GM12872 (cell line): ENCODE data around the gene HHAT.

ENCODE experiments used
- CTCF ChIP-seq: IDR thresholded peaks from 3 replicates; pipeline ENCODE4 v1.5.1; 2011; ENCODE audit warnings: low read depth, mild to moderate bottlenecking, low read length, moderate library complexity; ENCODE audit not compliant: insufficient read depth

Gene HHAT

GRCh38 chr1:210376836-210377372 lies 48.2 kb downstream of the HHAT start:
- TF ChIP-seq CTCF, result no peak

GRCh38 chr1:210377731-210378333 lies 49.1 kb downstream of the HHAT start:
- TF ChIP-seq CTCF, result no peak

GRCh38 chr1:210378736-210379135 lies 50.0 kb downstream of the HHAT start:
- no peak for TF ChIP-seq CTCF

DNA sequence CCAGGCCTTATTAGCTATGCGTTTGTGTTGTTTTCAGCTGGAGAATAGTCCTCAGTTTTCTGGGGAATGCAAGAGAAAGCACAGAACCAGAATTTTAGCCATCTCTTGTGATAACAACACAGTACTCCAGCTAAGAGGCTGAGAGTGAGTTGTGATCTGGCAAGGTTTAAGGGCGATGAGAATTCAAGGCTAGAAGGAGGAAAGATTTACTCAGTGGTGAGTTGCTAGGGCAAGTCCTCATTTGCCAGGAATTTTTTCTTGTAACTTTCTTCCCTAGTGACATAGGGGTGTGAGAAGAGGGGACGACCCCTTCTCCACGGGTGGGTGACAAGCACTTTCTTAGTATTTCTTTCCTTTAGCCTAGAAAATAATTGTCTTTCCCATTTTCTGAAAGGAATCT lies 53.2 kb downstream of the HHAT start:
- TF ChIP-seq CTCF, result no peak

GRCh38 chr1:210384625-210385024 lies 55.9 kb downstream of the HHAT start:
- no peak for TF ChIP-seq CTCF

GRCh38 chr1:210385228-210385627 lies 56.5 kb downstream of the HHAT start:
- TF ChIP-seq CTCF, result no peak

GRCh38 chr1:210394281-210394821 lies 65.6 kb downstream of the HHAT start:
- no peak for TF ChIP-seq CTCF

DNA sequence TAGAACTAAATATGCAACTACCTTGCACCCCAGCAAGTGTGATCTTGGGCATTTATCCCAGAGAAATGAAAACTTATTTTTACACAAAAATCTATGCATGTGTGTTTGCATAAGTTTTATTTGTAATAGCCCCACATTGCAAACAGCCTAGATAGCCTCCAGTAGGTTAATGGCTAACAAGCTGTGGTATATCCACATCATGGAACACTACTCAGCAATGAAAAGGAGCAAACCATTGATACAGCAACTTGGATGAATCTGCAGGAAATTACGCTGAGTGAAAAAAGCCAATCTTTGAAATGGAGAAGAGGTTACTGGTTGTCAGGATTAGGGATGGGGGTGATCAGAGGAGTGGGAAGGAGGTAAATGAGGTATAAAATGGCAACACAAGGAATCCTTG lies 67.8 kb downstream of the HHAT start:
- TF ChIP-seq CTCF, result no peak
